Natural killer cell (primary cell): ENCODE measurements around the gene ARHGAP26. TPM values are rescaled to one million over a fixed set of nuclear protein-coding genes. Genes with fewer than 3 reads are reported as not detected.
A peak's percentile ranks its signal among the peaks of the same experiment; 100 is the strongest.

Source experiments
- ATAC-seq, 3 donors: fragments of 150-1000 bp in 2 of 3; fragments of 200-7000 bp in 1 of 3; cut with Tn5 transposase; 1 replicate in 1 of 3; 2 replicates in 2 of 3; pipeline ENCODE4 v1.10.0; 2021; ENCODE audit warnings: mild to moderate bottlenecking in 2 of 3, moderate library complexity in 2 of 3
- DNase-seq, 2 donors: peaks; one replicate each; pipeline versions ENCODE4 v3.0.0 to v3.0.0-alpha.2; 2013 to 2021; ENCODE audit warnings: mixed read lengths in 1 of 2
- H3K27ac ChIP-seq: one replicate; pipeline ENCODE4 v1.5.1; 2013; ENCODE audit warnings: mild to moderate bottlenecking, low read length
- H3K27me3 ChIP-seq: one replicate; pipeline ENCODE4 v1.6.1; 2013; ENCODE audit warnings: low read length; ENCODE audit not compliant: control insufficient read depth, insufficient read depth
- H3K36me3 ChIP-seq: one replicate; pipeline ENCODE4 v1.6.1; 2013; ENCODE audit warnings: low read length; ENCODE audit not compliant: control insufficient read depth, insufficient read depth
- H3K4me1 ChIP-seq: one replicate; pipeline ENCODE4 v1.6.1; 2013; ENCODE audit warnings: low read length; ENCODE audit not compliant: control insufficient read depth, insufficient read depth
- H3K4me3 ChIP-seq: one replicate; pipeline ENCODE4 v1.5.1; 2013; ENCODE audit warnings: low read length
- H3K9me3 ChIP-seq: one replicate; pipeline ENCODE4 v1.6.1; 2013; ENCODE audit warnings: low read length; ENCODE audit not compliant: control insufficient read depth, insufficient read depth
- H3K27ac Mint-ChIP-seq, 2 donors: one replicate each; pipeline ENCODE4 v1.8.0; 2022; ENCODE audit warnings: mild to moderate bottlenecking in 2 of 2, mixed read lengths in 2 of 2, moderate library complexity in 1 of 2
- H3K27me3 Mint-ChIP-seq, 2 donors: one replicate each; pipeline ENCODE4 v1.8.0; 2022; ENCODE audit warnings: low read depth in 2 of 2, mixed read lengths in 2 of 2
- H3K36me3 Mint-ChIP-seq: one replicate; pipeline ENCODE4 v1.8.0; 2022; ENCODE audit warnings: mixed read lengths
- H3K4me1 Mint-ChIP-seq, 2 donors: one replicate each; pipeline ENCODE4 v1.8.0; 2022; ENCODE audit warnings: mixed read lengths in 2 of 2
- H3K4me3 Mint-ChIP-seq: one replicate; pipeline ENCODE4 v1.8.0; 2022; ENCODE audit warnings: mild to moderate bottlenecking, moderate library complexity, mixed read lengths
- H3K9me3 Mint-ChIP-seq, 2 donors: one replicate each; pipeline ENCODE4 v1.8.0; 2022; ENCODE audit warnings: mixed read lengths in 2 of 2
- WGBS: methylation state at CpG from one replicate; pipeline ENCODE4 v1.1.7; 2013; ENCODE audit warnings: missing lambda C conversion rate; ENCODE audit not compliant: insufficient coverage; 5-methylcytosine and 5-hydroxymethylcytosine counted together
- intact Hi-C: fragments of 100-400 bp; cut with micrococcal nuclease; formaldehyde crosslinking; loops from one replicate; pipeline ENCODE4 v1.14.2; 2022
- total RNA-seq, 4 donors: library from RNA; stranded (reverse); fragments of 120-200 nt in 1 of 4; gene quantifications; one replicate each; pipeline versions ENCODE4 v1.2.3 to v1.2.4, GENCODE V29; 2013 to 2022
- TF ChIP-seq, protein P1 (sequence below): fragments of 200-600 bp; IDR thresholded peaks from one replicate; pipeline ENCODE4 v1.8.0; 2022; ENCODE audit warnings: antibody characterized with exemption

Gene ARHGAP26
- total RNA-seq, 3 donors from 2014 or later (not counting 1 experiment from before 2014, with no cell fraction given) = 153 to 159 (median 158) TPM

DNA sequence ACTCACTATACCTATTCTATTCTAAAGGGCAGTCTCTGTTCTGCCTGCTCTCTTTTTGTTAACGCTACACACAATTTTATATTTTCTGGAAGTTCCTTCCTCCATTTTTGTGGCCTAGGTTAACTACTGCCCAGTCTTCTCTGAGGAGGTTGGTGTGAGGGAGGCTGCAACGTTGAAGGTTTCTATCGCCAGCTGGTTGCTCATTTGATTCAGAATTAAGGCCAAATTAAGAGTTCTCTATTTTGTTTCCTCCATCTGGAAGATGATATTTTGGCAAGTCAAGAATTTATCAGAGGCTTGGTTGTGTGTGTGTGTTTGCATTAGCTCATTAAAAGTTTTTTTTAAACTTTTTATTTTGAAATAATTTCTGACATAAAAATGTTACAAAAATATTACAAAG is 175.1 kb downstream of the ARHGAP26 start:
- Mint-ChIP-seq H3K4me1 (peaks cover 63 to 73% of the 10 kb centered on the region in 2 donors), H3K4me3 (no peak overlapping the region), H3K27me3 (no peaks in the 10 kb centered on the region), H3K27ac (peak overlapping the region; percentile 57 to 79), H3K9me3 (peaks cover 0 to 2% of the 10 kb centered on the region in 2 donors), H3K36me3 (no peaks in the 10 kb centered on the region)
- Histone ChIP-seq H3K4me3 (no peak overlapping the region), H3K9me3 (no peaks in the 10 kb centered on the region), H3K27me3 (no peaks in the 10 kb centered on the region), H3K36me3 (no peaks in the 10 kb centered on the region), H3K27ac (no peak overlapping the region), H3K4me1 (peaks cover 12% of the 10 kb centered on the region)
- no peak for DNase-seq
- 92% methylated on average over 3 of the region's 3 CpGs for WGBS
- no peak for ATAC-seq
- intact Hi-C loops = no loop called here
- TF ChIP-seq, protein P1, sequence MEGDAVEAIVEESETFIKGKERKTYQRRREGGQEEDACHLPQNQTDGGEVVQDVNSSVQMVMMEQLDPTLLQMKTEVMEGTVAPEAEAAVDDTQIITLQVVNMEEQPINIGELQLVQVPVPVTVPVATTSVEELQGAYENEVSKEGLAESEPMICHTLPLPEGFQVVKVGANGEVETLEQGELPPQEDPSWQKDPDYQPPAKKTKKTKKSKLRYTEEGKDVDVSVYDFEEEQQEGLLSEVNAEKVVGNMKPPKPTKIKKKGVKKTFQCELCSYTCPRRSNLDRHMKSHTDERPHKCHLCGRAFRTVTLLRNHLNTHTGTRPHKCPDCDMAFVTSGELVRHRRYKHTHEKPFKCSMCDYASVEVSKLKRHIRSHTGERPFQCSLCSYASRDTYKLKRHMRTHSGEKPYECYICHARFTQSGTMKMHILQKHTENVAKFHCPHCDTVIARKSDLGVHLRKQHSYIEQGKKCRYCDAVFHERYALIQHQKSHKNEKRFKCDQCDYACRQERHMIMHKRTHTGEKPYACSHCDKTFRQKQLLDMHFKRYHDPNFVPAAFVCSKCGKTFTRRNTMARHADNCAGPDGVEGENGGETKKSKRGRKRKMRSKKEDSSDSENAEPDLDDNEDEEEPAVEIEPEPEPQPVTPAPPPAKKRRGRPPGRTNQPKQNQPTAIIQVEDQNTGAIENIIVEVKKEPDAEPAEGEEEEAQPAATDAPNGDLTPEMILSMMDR = no peak

DNA sequence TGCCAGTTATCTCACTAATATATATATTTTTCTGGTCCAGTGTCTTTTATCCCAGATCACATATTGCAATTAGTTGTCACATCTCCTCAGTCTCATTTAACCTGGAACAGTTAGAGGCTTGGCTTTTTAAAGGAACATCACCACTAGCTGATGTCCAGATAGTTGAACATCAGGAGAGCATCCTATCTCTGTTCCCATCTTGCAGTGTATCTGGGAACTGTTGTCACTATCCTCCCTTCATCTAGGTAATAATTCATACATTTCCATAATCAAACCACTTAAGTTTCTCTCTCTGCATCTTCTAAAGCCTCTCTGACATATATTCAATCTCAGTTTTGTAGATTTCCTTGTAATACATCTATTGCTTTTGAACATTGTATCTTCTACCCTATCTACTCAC is 175.7 kb downstream of the ARHGAP26 start:
- intact Hi-C loops = no loop called here
- no peaks in the 10 kb centered on the region for H3K36me3 ChIP-seq

DNA sequence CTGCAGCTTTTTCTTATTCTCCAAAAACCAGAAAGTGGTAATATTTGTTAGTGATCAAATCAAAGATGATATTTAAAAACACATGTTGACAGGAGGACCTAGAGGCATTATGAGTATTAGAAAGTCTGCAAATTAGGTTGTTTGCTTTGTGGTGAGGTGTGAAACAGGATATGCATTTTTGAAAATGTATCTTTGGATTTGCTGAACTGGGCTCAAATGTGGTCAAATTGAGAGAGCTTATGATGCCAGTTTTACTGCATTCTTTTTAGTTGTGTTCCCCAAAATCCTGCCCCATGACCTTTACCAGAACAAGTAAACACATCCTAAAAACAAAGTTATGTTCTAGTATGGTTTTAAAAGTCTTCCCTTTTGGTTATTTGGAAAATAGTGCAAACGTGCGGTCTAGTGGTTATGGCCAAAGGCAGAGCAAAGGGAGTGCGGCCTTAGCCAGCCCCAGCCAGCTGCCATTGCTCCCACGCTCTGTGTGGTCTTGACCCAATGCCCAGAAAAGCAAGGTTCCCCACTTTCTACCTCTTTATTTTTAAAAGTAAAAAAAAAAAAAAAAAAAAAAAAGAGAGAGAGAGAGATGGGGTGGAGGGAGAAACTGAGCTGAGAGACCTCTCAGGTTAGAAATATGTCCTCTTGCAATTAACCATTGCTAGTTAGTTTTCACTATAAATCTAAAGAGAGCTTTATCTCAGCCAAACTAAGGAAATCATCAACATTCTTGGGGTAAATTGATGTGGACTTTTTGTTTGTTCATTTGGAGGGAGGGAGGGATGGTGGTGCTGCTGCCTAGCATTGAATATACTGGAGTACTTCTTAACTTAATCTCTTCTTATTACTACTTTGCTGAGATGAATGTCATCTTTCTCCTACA is 176.6 kb downstream of the ARHGAP26 start:
- TF ChIP-seq, protein P1 = no peak
- H3K4me3 Mint-ChIP-seq = peak overlapping the region; percentile 38
- intact Hi-C loops = no loop called here
- no peaks in the 10 kb centered on the region for H3K9me3 ChIP-seq
- peak overlapping the region; percentile 21 to 79 for H3K27ac Mint-ChIP-seq
- DNase-seq (no peak), ATAC-seq (peak in 1 of 3 donors; percentile 46)
- H3K9me3 Mint-ChIP-seq = peaks cover 0 to 2% of the 10 kb centered on the region in 2 donors
- no peaks in the 10 kb centered on the region for H3K36me3 Mint-ChIP-seq
- WGBS = 79% methylated on average over 3 of the region's 4 CpGs
- peaks cover 70 to 73% of the 10 kb centered on the region in 2 donors for H3K4me1 Mint-ChIP-seq
- no peaks in the 10 kb centered on the region for H3K27me3 Mint-ChIP-seq
- no peak overlapping the region for H3K27ac ChIP-seq
- H3K4me1 ChIP-seq = peaks cover 20% of the 10 kb centered on the region
- no peaks in the 10 kb centered on the region for H3K36me3 ChIP-seq
- H3K27me3 ChIP-seq = no peaks in the 10 kb centered on the region
- H3K4me3 ChIP-seq = no peak overlapping the region

More for the DNA sequence above, 175.7 kb downstream of the ARHGAP26 start:
- no peaks in the 10 kb centered on the region for H3K9me3 ChIP-seq
- no peaks in the 10 kb centered on the region for H3K27me3 Mint-ChIP-seq
- no peak overlapping the region for H3K4me3 ChIP-seq
- no peak overlapping the region for H3K4me3 Mint-ChIP-seq
- peaks cover 0 to 2% of the 10 kb centered on the region in 2 donors for H3K9me3 Mint-ChIP-seq
- TF ChIP-seq, protein P1 = no peak
- peak overlapping the region; percentile 21 to 79 for H3K27ac Mint-ChIP-seq
- peaks cover 12% of the 10 kb centered on the region for H3K4me1 ChIP-seq
- no peaks in the 10 kb centered on the region for H3K27me3 ChIP-seq
- DNase-seq (no peak), ATAC-seq (no peak)
- H3K27ac ChIP-seq = no peak overlapping the region
- no peaks in the 10 kb centered on the region for H3K36me3 Mint-ChIP-seq
- peaks cover 68 to 78% of the 10 kb centered on the region in 2 donors for H3K4me1 Mint-ChIP-seq

DNA sequence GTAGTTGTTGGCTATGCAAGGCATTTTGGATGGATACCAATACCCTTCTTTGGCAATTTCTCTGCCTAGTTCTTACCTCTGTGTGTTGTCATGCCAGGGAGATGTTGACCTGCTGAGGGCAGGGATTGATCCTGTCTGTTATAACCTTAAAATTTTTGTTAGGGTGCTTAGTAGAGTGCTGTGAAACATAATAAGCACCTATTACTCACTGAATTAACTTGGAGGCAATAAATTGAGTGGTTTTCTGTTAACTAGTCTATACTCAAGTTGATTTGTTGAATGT is 177.2 kb downstream of the ARHGAP26 start:
- Mint-ChIP-seq H3K27me3 (no peaks in the 10 kb centered on the region), H3K9me3 (peaks cover 0 to 2% of the 10 kb centered on the region in 2 donors), H3K4me3 (no peak overlapping the region), H3K27ac (peak overlapping the region; percentile 21 to 79), H3K4me1 (peaks cover 73 to 76% of the 10 kb centered on the region in 2 donors), H3K36me3 (no peaks in the 10 kb centered on the region)
- no peak overlapping the region for H3K27ac ChIP-seq
- H3K4me3 ChIP-seq = no peak overlapping the region
- peaks cover 26% of the 10 kb centered on the region for H3K4me1 ChIP-seq
- no peaks in the 10 kb centered on the region for H3K27me3 ChIP-seq
- DNase-seq (no peak), ATAC-seq (no peak)
- intact Hi-C loops = no loop called here
- H3K9me3 ChIP-seq = no peaks in the 10 kb centered on the region
- no peaks in the 10 kb centered on the region for H3K36me3 ChIP-seq
- TF ChIP-seq, protein P1 = no peak
